ENCODE measurements around the gene RNF225. TPM values are rescaled to one million over a fixed set of nuclear protein-coding genes. Genes with fewer than 3 reads are reported as not detected.
A peak's percentile ranks its signal among the peaks of the same experiment; 100 is the strongest.

The RNF225 gene
- total and polyA plus RNA-seq, 2 of the 13 experiments (the other 11 are each of a cell fraction or from before 2014, with no cell fraction given): not detected

GRCh38 chr19:58380662-58381459 is 14.6 kb upstream of the RNF225 start, which contains the start of gene ZNF837 (continued):
- TF ChIP-seq, protein P1, sequence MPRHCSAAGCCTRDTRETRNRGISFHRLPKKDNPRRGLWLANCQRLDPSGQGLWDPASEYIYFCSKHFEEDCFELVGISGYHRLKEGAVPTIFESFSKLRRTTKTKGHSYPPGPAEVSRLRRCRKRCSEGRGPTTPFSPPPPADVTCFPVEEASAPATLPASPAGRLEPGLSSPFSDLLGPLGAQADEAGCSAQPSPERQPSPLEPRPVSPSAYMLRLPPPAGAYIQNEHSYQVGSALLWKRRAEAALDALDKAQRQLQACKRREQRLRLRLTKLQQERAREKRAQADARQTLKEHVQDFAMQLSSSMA (CRISPR knock-in tag; IDR thresholded peaks at IDR 0.05): 0 out of 2 replicates have a peak, but pooled peaks have one; percentile 69
- TF ChIP-seq HNRNPUL1 (IDR thresholded peaks at IDR 0.05; ENCODE audit: low read depth, low read length) (peak; percentile 80; the same call in 1 of the 2 replicates), MEIS1 (CRISPR knock-in tag; IDR thresholded peaks at IDR 0.05; ENCODE audit: borderline replicate concordance) (peak; percentile 93), ZNF335 (CRISPR knock-in tag; IDR thresholded peaks at IDR 0.05) (peak; percentile 94), GATA4 (IDR thresholded peaks at IDR 0.05; ENCODE audit: borderline replicate concordance, low read depth) (peak; percentile 18; the same call in 1 of the 2 replicates), POGZ (CRISPR knock-in tag; IDR thresholded peaks at IDR 0.05) (peak; percentile 90), CBX5 (CRISPR knock-in tag; IDR thresholded peaks at IDR 0.05; ENCODE audit: borderline replicate concordance) (peak; percentile 95), GABPB1 (CRISPR knock-in tag; IDR thresholded peaks at IDR 0.05) (peak; percentile 100), ARNT (IDR thresholded peaks at IDR 0.05) (no peak), ZNF292 (CRISPR knock-in tag; IDR thresholded peaks at IDR 0.05; ENCODE audit: borderline replicate concordance, low read depth) (no peak), AGO2 (optimal IDR thresholded peaks at IDR 0.05; ENCODE audit: low read depth, low read length) (peak; percentile 94), GTF3A (CRISPR knock-in tag; conservative IDR thresholded peaks at IDR 0.05) (peak; percentile 77; the same call in 1 of the 2 replicates), NCOA1 (CRISPR knock-in tag; IDR thresholded peaks at IDR 0.05) (peak; percentile 91), CBFB (CRISPR knock-in tag; IDR thresholded peaks at IDR 0.05) (peak; percentile 96), PCBP1 (IDR thresholded peaks at IDR 0.05; ENCODE audit: borderline replicate concordance, low read depth, low read length) (peak; percentile 75; the same call in 1 of the 2 replicates), CSRNP2 (CRISPR knock-in tag; conservative IDR thresholded peaks at IDR 0.05; ENCODE audit: low read depth) (no peak), MYC (CRISPR knock-in tag; IDR thresholded peaks at IDR 0.05; ENCODE audit: borderline replicate concordance) (peak; percentile 97), ZNF276 (CRISPR knock-in tag; IDR thresholded peaks at IDR 0.05; ENCODE audit: low read depth) (peak; percentile 91), ZNF879 (CRISPR knock-in tag; IDR thresholded peaks at IDR 0.05) (peak; percentile 77; the same call in 1 of the 2 replicates), ZNF724P (CRISPR knock-in tag; IDR thresholded peaks at IDR 0.05; ENCODE audit: borderline replicate concordance) (peak; percentile 76; the same call in 1 of the 2 replicates)
- TF ChIP-seq, protein P2, sequence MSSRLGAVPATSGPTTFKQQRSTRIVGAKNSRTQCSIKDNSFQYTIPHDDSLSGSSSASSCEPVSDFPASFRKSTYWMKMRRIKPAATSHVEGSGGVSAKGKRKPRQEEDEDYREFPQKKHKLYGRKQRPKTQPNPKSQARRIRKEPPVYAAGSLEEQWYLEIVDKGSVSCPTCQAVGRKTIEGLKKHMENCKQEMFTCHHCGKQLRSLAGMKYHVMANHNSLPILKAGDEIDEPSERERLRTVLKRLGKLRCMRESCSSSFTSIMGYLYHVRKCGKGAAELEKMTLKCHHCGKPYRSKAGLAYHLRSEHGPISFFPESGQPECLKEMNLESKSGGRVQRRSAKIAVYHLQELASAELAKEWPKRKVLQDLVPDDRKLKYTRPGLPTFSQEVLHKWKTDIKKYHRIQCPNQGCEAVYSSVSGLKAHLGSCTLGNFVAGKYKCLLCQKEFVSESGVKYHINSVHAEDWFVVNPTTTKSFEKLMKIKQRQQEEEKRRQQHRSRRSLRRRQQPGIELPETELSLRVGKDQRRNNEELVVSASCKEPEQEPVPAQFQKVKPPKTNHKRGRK (CRISPR knock-in tag; IDR thresholded peaks at IDR 0.05): no peak
- TF ChIP-seq, protein P3, sequence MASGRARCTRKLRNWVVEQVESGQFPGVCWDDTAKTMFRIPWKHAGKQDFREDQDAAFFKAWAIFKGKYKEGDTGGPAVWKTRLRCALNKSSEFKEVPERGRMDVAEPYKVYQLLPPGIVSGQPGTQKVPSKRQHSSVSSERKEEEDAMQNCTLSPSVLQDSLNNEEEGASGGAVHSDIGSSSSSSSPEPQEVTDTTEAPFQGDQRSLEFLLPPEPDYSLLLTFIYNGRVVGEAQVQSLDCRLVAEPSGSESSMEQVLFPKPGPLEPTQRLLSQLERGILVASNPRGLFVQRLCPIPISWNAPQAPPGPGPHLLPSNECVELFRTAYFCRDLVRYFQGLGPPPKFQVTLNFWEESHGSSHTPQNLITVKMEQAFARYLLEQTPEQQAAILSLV (CRISPR knock-in tag; IDR thresholded peaks at IDR 0.05; ENCODE audit: borderline replicate concordance): 0 out of 2 replicates have a peak, but pooled peaks have one; percentile 79
